IMR-90 (cell line): ENCODE measurements around the gene STAT5B. TPM values are rescaled to one million over a fixed set of nuclear protein-coding genes. Genes with fewer than 3 reads are reported as not detected.

Experiments used
- ATAC-seq: fragments of 200-7000 bp; cut with Tn5 transposase; 2 replicates; pipeline ENCODE4 v1.9.1; 2020; ENCODE audit warnings: low read depth, mild to moderate bottlenecking, moderate library complexity
- BruUV-seq: library from RNA; stranded (reverse); fragments of 400-500 nt; replicated peaks from 2 replicates; lab custom pipeline; 2021; lab: Mats Ljungman, UMichigan
- CTCF ChIA-PET: fragments of 300-600 bp; formaldehyde crosslinking; extraction: SDS; loops from one replicate; lab custom pipeline; 2021; ENCODE audit warnings: antibody characterized with exemption; lab: Yijun Ruan, JAX
- POLR2A ChIA-PET: fragments of 300-600 bp; sonication (Branson Sonifier 250); formaldehyde crosslinking; loops from one replicate; lab custom pipeline; 2022; ENCODE audit warnings: antibody characterized with exemption; ENCODE audit not compliant: unreplicated experiment; lab: Charles Lee
- DNase-seq: peaks from one replicate; pipeline ENCODE4 v3.0.0; 2013
- H2AFZ ChIP-seq: replicated peaks from 2 replicates; pipeline ENCODE3; 2013; ENCODE audit warnings: low read length, mild to moderate bottlenecking; ENCODE audit not compliant: poor library complexity
- H2AK5ac ChIP-seq: 2 replicates; pipeline ENCODE4 v1.6.1; 2013; ENCODE audit warnings: low read depth, low read length, inconsistent platforms
- H2AK9ac ChIP-seq: replicated peaks from 2 replicates; pipeline ENCODE3; 2013; ENCODE audit warnings: mild to moderate bottlenecking, low read depth, low read length, moderate library complexity; ENCODE audit not compliant: poor library complexity
- H2BK120ac ChIP-seq: 2 replicates; pipeline ENCODE4 v1.6.1; 2013; ENCODE audit warnings: low read depth, low read length, inconsistent platforms
- H2BK15ac ChIP-seq: 3 replicates; pipeline ENCODE4 v1.6.1; 2013; ENCODE audit warnings: low read depth, low read length, inconsistent platforms
- H2BK20ac ChIP-seq: 2 replicates; pipeline ENCODE4 v1.6.1; 2013; ENCODE audit warnings: low read depth, mild to moderate bottlenecking, inconsistent platforms, low read length, moderate library complexity
- H2BK5ac ChIP-seq: 2 replicates; pipeline ENCODE4 v1.6.1; 2013; ENCODE audit warnings: mild to moderate bottlenecking, low read depth, low read length, inconsistent platforms; ENCODE audit not compliant: poor library complexity, severe bottlenecking
- H3K14ac ChIP-seq: replicated peaks from 2 replicates; pipeline ENCODE4 v1.6.1; 2013; ENCODE audit warnings: low read depth, low read length, inconsistent platforms
- H3K18ac ChIP-seq: 2 replicates; pipeline ENCODE4 v1.6.1; 2013; ENCODE audit warnings: low read depth, low read length, control low read depth
- H3K23ac ChIP-seq: 2 replicates; pipeline ENCODE4 v1.6.1; 2013; ENCODE audit warnings: low read depth, low read length, inconsistent platforms
- H3K27ac ChIP-seq: 2 replicates; pipeline ENCODE4 v1.5.1; 2013; ENCODE audit warnings: mild to moderate bottlenecking, control low read depth, low read length; ENCODE audit not compliant: insufficient read depth
- H3K27me3 ChIP-seq: 2 replicates; pipeline ENCODE4 v1.6.1; 2013; ENCODE audit warnings: low read length; ENCODE audit not compliant: control insufficient read depth, insufficient read depth
- H3K36me3 ChIP-seq: 2 replicates; pipeline ENCODE4 v1.6.1; 2013; ENCODE audit warnings: low read length, mixed read lengths; ENCODE audit not compliant: control insufficient read depth, insufficient read depth
- H3K4ac ChIP-seq: 2 replicates; pipeline ENCODE4 v1.6.1; 2013; ENCODE audit warnings: low read depth, low read length, inconsistent platforms
- H3K4me1 ChIP-seq: 2 replicates; pipeline ENCODE4 v1.6.1; 2013; ENCODE audit warnings: low read length, mixed read lengths; ENCODE audit not compliant: control insufficient read depth, insufficient read depth
- H3K4me2 ChIP-seq: 2 replicates; pipeline ENCODE4 v1.6.1; 2013; ENCODE audit warnings: low read depth, mild to moderate bottlenecking, control low read depth, low read length, moderate library complexity
- H3K4me3 ChIP-seq: 2 replicates; pipeline ENCODE4 v1.5.1; 2013; ENCODE audit warnings: low read depth, mild to moderate bottlenecking, control low read depth, low read length, moderate library complexity; ENCODE audit not compliant: insufficient read depth
- H3K56ac ChIP-seq: 2 replicates; pipeline ENCODE4 v1.6.1; 2013; ENCODE audit warnings: low read length, inconsistent platforms; ENCODE audit not compliant: insufficient read depth; ENCODE audit errors: extremely low read depth
- H3K79me1 ChIP-seq, 2 experiments: 2 replicates each; pipeline ENCODE4 v1.6.1; 2013; ENCODE audit warnings: low read length in 2 of 2, inconsistent platforms in 1 of 2, low read depth in 1 of 2
- H3K9ac ChIP-seq: 2 replicates; pipeline ENCODE4 v1.6.1; 2013; ENCODE audit warnings: low read depth, low read length, control low read depth
- H3K9me1 ChIP-seq: 2 replicates; pipeline ENCODE4 v1.6.1; 2013; ENCODE audit warnings: low read length, inconsistent platforms; ENCODE audit not compliant: insufficient read depth
- H3K9me3 ChIP-seq: 2 replicates; pipeline ENCODE4 v1.6.1; 2013; ENCODE audit warnings: low read length; ENCODE audit not compliant: control insufficient read depth, insufficient read depth
- H4K20me1 ChIP-seq: 2 replicates; pipeline ENCODE4 v1.6.1; 2013; ENCODE audit warnings: low read length, inconsistent platforms; ENCODE audit not compliant: insufficient read depth
- H4K5ac ChIP-seq: 2 replicates; pipeline ENCODE4 v1.6.1; 2013; ENCODE audit warnings: mild to moderate bottlenecking, low read depth, low read length, control low read depth
- H4K8ac ChIP-seq, 2 experiments: 2 replicates each; pipeline ENCODE4 v1.6.1; 2013; ENCODE audit warnings: low read depth in 2 of 2, low read length in 2 of 2, control low read depth in 1 of 2, inconsistent platforms in 1 of 2
- H4K91ac ChIP-seq: 2 replicates; pipeline ENCODE4 v1.6.1; 2013; ENCODE audit warnings: low read depth, low read length, inconsistent platforms; ENCODE audit not compliant: insufficient read depth
- BHLHE40 ChIP-seq: fragments of 150-350 bp; IDR thresholded peaks from 2 replicates; pipeline ENCODE4 v1.6.1; 2016; ENCODE audit warnings: mild to moderate bottlenecking, low read depth, low read length
- CEBPB ChIP-seq: IDR thresholded peaks from 2 replicates; pipeline ENCODE4 v1.6.1; 2012; ENCODE audit warnings: low read depth, low read length, improper control_type of control experiment
- CHD1 ChIP-seq: IDR thresholded peaks from 2 replicates; pipeline ENCODE4 v1.6.1; 2012; ENCODE audit warnings: low read depth, low read length, improper control_type of control experiment
- CTCF ChIP-seq: conservative IDR thresholded peaks from 2 replicates; pipeline ENCODE4 v1.5.1; 2012; ENCODE audit warnings: mild to moderate bottlenecking, low read depth, low read length, improper control_type of control experiment
- ELK1 ChIP-seq: fragments of 150-350 bp; IDR thresholded peaks from 2 replicates; pipeline ENCODE4 v1.6.1; 2016; ENCODE audit warnings: low read depth, mild to moderate bottlenecking, low read length, moderate library complexity, borderline replicate concordance
- FOS ChIP-seq: fragments of 150-350 bp; IDR thresholded peaks from 2 replicates; pipeline ENCODE4 v1.6.1; 2016; ENCODE audit warnings: low read depth, low read length
- MAFK ChIP-seq: IDR thresholded peaks from 2 replicates; pipeline ENCODE4 v1.6.1; 2012; ENCODE audit warnings: low read depth, low read length, improper control_type of control experiment
- MAZ ChIP-seq: IDR thresholded peaks from 2 replicates; pipeline ENCODE4 v1.6.1; 2012; ENCODE audit warnings: low read depth, mild to moderate bottlenecking, low read length, improper control_type of control experiment, moderate library complexity, borderline replicate concordance
- MXI1 ChIP-seq: IDR thresholded peaks from 2 replicates; pipeline ENCODE4 v1.6.1; 2012; ENCODE audit warnings: low read depth, mild to moderate bottlenecking, low read length, moderate library complexity, borderline replicate concordance
- NFE2L2 ChIP-seq: fragments of 150-350 bp; IDR thresholded peaks from 2 replicates; pipeline ENCODE4 v1.6.1; 2016; ENCODE audit warnings: low read depth, mild to moderate bottlenecking, low read length
- POLR2A ChIP-seq: IDR thresholded peaks from 2 replicates; pipeline ENCODE4 v1.6.1; 2012; ENCODE audit warnings: mild to moderate bottlenecking, low read depth, low read length
- RAD21 ChIP-seq: IDR thresholded peaks from 2 replicates; pipeline ENCODE4 v1.6.1; 2012; ENCODE audit warnings: low read length, improper control_type of control experiment
- RCOR1 ChIP-seq: IDR thresholded peaks from 2 replicates; pipeline ENCODE4 v1.6.1; 2012; ENCODE audit warnings: mild to moderate bottlenecking, low read length, improper control_type of control experiment; ENCODE audit not compliant: insufficient replicate concordance
- RFX5 ChIP-seq: IDR thresholded peaks from 2 replicates; pipeline ENCODE4 v1.8.0; 2012; ENCODE audit warnings: low read depth, mild to moderate bottlenecking, low read length, moderate library complexity
- SMC3 ChIP-seq: fragments of 150-350 bp; IDR thresholded peaks from 2 replicates; pipeline ENCODE4 v1.6.1; 2016; ENCODE audit warnings: low read depth, mild to moderate bottlenecking, antibody characterized with exemption, low read length, moderate library complexity
- USF2 ChIP-seq: fragments of 150-350 bp; IDR thresholded peaks from 2 replicates; pipeline ENCODE4 v1.6.1; 2017; ENCODE audit warnings: mild to moderate bottlenecking, antibody characterized with exemption, low read length, low read depth
- WGBS, 2 experiments: methylation state at CpG; one replicate each; pipeline versions ENCODE4 v1.1.5 to v1.1.7; 2013; ENCODE audit warnings: missing lambda C conversion rate in 2 of 2; ENCODE audit not compliant: insufficient read length in 1 of 2; ENCODE audit errors: extremely low coverage in 2 of 2; 5-methylcytosine and 5-hydroxymethylcytosine counted together
- dilution Hi-C: fragments of 300-500 bp; cut with HindIII; formaldehyde crosslinking; loops from one replicate; pipeline ENCODE4 v1.14.3; 2018; ENCODE audit warnings: low sequenced_read_pairs; ENCODE audit not compliant: unreplicated experiment
- in situ Hi-C: fragments of 300-500 bp; cut with MboI; formaldehyde crosslinking; loops from 3 replicates; pipeline ENCODE4 v1.14.3; 2019; ENCODE audit warnings: low sequenced_read_pairs, inconsistent platforms, mixed read lengths
- intact Hi-C: fragments of 100-400 bp; cut with micrococcal nuclease; formaldehyde crosslinking; loops from 2 replicates; pipeline ENCODE4 v1.10.0; 2022
- polyA plus RNA-seq, 3 experiments: library from polyadenylated mRNA; depleted of rRNA; stranded (reverse); fragments of >200 nt; gene quantifications; 2 replicates each; pipeline ENCODE4 v1.2.3, GENCODE V29; 2012; ENCODE audit warnings: low replicate concordance in 1 of 3
- total RNA-seq: library from RNA; depleted of rRNA; stranded (reverse); fragments of >200 nt; gene quantifications from 2 replicates; pipeline ENCODE4 v1.2.3, GENCODE V29; 2012

STAT5B gene
- total and polyA plus RNA-seq, 2 of the 4 experiments (the other 2 are of a cell fraction), result 24.4 to 29.6 TPM

- Histone ChIP-seq H3K4me2 (no peak overlapping the region), H3K9me3 (no peaks in the 10 kb centered on the region), H4K5ac (no peak overlapping the region), H2AFZ (no peak overlapping the region), H3K56ac (no peak overlapping the region), H3K79me1 (no peaks in the 10 kb centered on the region), H2AK5ac (no peak overlapping the region), H3K27ac (no peak overlapping the region), H3K4me3 (no peak overlapping the region), H3K4me1 (no peaks in the 10 kb centered on the region; the same call in 1 of the 2 replicates), H2AK9ac (no peak overlapping the region), H3K36me3 (no peaks in the 10 kb centered on the region), H3K9me1 (0 out of 2 replicates have a peak, but pooled peaks cover 3% of the 10 kb centered on the region), H4K8ac (no peak overlapping the region), H2BK20ac (no peak overlapping the region), H3K18ac (no peak overlapping the region), H2BK120ac (no peak overlapping the region), H3K14ac (no peak overlapping the region), H4K91ac (no peak overlapping the region), H3K9ac (no peak overlapping the region), H3K23ac (no peak overlapping the region), H3K27me3 (peaks cover 14% of the 10 kb centered on the region), H2BK5ac (no peak overlapping the region), H2BK15ac (no peak overlapping the region), H4K20me1 (no peaks in the 10 kb centered on the region), H3K4ac (no peak overlapping the region)
- in situ Hi-C loops, result no loop called here
- WGBS, 2 experiments, result 73% methylated on average over 2 of the region's 6 CpGs; no CpG with 5 or more reads in 1 of the 2 experiments
- DNase-seq (no peak), ATAC-seq (no peak)
- dilution Hi-C loops, result no loop called here
- no TSS peak for BruUV-seq
- TF ChIP-seq POLR2A, result no peak
- TF ChIP-seq FOS, result no peak
- no peak for TF ChIP-seq CHD1
- no peak for TF ChIP-seq MAZ
- TF ChIP-seq RAD21, result no peak
- TF ChIP-seq SMC3, result no peak
- no peak for TF ChIP-seq CEBPB
- no peak for TF ChIP-seq NFE2L2
- TF ChIP-seq MAFK, result no peak
- no peak for TF ChIP-seq RFX5
- no peak for TF ChIP-seq CTCF
- no peak for TF ChIP-seq BHLHE40
- TF ChIP-seq USF2, result no peak
- TF ChIP-seq MXI1, result no peak
- no peak for TF ChIP-seq ELK1
- TF ChIP-seq RCOR1, result no peak
- intact Hi-C loops, result no loop called here
- CTCF ChIA-PET, result no interaction called here
- POLR2A ChIA-PET, result no interaction called here
Observed at GRCh38 chr17:42165751-42166150, 110.4 kb downstream of the STAT5B start.
